Brain microvascular endothelial cell (primary cell): ENCODE data around the gene FOXI3.

ENCODE experiments used
- DNase-seq: peaks from one replicate; pipeline ENCODE4 v3.0.0-alpha.2; 2020
- H3K27ac ChIP-seq: fragments of 250-450 bp; sonication (Bioruptor Pico); 2 replicates; pipeline ENCODE4 v1.5.1; 2020; ENCODE audit warnings: mild to moderate bottlenecking, moderate library complexity
- H3K27me3 ChIP-seq: fragments of 250-450 bp; sonication (Bioruptor Pico); replicated peaks from 2 replicates; pipeline ENCODE4 v1.5.1; 2020; ENCODE audit warnings: mild to moderate bottlenecking
- H3K36me3 ChIP-seq: fragments of 250-450 bp; sonication (Bioruptor Pico); replicated peaks from 2 replicates; pipeline ENCODE4 v1.5.1; 2020; ENCODE audit warnings: mild to moderate bottlenecking
- H3K4me3 ChIP-seq: 2 replicates; pipeline ENCODE4 v1.5.1; 2011; ENCODE audit warnings: low read depth, mild to moderate bottlenecking, control low read depth, low read length, moderate library complexity
- CTCF ChIP-seq: IDR thresholded peaks from 2 replicates; pipeline ENCODE4 v1.5.1; 2011; ENCODE audit warnings: low read depth, mild to moderate bottlenecking, moderate library complexity, low read length, control low read depth, inconsistent platforms; ENCODE audit errors: missing control alignments
- in situ Hi-C: cut with HindIII; loops from 2 replicates; pipeline ENCODE4 v1.10.0; 2017; ENCODE audit warnings: low sequenced_read_pairs, low pct_ligation_motif_present

Gene FOXI3

GRCh38 chr2:88452565-88452905 lies at the start of gene FOXI3:
Gene FOXI3, minus strand, starts transcription at chr2:88452693. Its CDS starts 158 bp downstream, at chr2:88452535.
- DNase-seq, result no peak
- in situ Hi-C loops, result no loop called here
- Histone ChIP-seq H3K4me3 (no peak within 1 kb of the TSS), H3K27ac (no peak within 1 kb of the TSS), H3K27me3 (peaks cover 37% of the 10 kb centered on the region), H3K36me3 (no peaks in the 10 kb centered on the region)
- no peak for TF ChIP-seq CTCF

DNA sequence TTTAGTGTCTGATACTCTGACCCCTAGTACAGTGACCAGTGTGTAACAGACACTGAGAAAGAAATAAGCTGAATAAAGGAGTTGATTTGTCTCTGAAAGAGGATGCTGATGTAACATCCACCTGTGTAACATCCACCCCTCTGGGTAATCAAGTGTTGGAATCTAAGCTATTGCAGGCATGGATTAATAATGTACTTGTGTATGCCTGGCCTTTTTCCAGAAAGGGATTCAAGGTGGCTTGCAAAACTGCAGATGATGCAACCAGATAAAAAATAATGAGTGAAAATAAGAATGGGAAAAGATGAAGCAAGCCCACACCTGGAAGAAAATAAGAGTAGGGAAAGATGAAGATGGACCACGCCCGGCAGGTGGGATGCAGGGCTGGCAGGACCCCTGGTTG lies 48.2 kb upstream of the FOXI3 start:
- Histone ChIP-seq H3K27ac (no peak overlapping the region), H3K4me3 (no peak overlapping the region), H3K36me3 (no peaks in the 10 kb centered on the region), H3K27me3 (no peaks in the 10 kb centered on the region)
- no peak for DNase-seq
- TF ChIP-seq CTCF, result no peak
- in situ Hi-C loops, result no loop called here

GRCh38 chr2:88499204-88499603 lies 46.7 kb upstream of the FOXI3 start:
- no peak overlapping the region for H3K27ac ChIP-seq
- H3K36me3 ChIP-seq, result no peaks in the 10 kb centered on the region
- H3K27me3 ChIP-seq, result no peaks in the 10 kb centered on the region
- H3K4me3 ChIP-seq, result no peak overlapping the region
- DNase-seq, result no peak
- in situ Hi-C loops, result no loop called here
- no peak for TF ChIP-seq CTCF

DNA sequence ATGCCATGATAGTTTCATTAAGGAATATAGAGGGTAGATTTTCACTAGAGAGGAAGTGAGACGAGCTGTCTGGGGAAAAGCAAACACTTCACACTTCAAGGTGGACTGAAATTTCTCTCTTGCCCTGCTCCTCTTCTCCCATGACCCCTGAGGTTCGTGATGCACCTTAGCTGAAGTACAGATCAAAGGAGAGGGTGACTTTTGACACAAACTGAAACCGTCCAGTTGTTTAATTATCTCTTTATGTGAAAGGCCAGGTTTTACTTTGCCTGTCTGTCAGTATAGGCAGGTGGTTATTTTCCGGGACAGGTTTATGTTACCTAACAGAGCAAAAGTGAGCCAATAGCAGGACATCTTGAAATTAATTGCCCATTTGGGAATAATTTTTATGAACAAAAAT lies 41.0 kb upstream of the FOXI3 start:
- TF ChIP-seq CTCF, result no peak
- in situ Hi-C loops, result no loop called here
- H3K4me3 ChIP-seq, result no peak overlapping the region
- no peaks in the 10 kb centered on the region for H3K36me3 ChIP-seq
- H3K27me3 ChIP-seq, result no peaks in the 10 kb centered on the region
- DNase-seq, result no peak
- H3K27ac ChIP-seq, result no peak overlapping the region

DNA sequence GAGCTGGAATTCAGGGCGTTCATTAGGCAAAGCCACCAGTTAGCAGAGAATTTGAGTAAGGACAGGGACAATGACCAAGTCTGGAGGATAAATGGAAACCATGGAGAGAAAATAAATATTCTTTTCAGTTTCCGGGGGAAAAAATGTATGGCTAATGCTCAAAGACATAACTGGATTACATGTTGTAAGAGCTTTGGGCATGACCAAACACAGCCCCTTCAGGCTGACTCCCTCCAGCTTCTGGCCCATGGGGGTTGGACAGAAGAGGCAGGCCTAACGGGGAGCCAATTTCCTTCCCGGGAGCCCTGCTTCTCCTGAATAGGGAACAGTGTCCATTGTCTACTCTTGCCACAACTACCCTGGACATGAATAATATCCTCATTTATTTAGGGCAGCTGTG lies 39.5 kb upstream of the FOXI3 start:
- TF ChIP-seq CTCF, result no peak
- in situ Hi-C loops, result no loop called here
- H3K27ac ChIP-seq, result no peak overlapping the region

DNA sequence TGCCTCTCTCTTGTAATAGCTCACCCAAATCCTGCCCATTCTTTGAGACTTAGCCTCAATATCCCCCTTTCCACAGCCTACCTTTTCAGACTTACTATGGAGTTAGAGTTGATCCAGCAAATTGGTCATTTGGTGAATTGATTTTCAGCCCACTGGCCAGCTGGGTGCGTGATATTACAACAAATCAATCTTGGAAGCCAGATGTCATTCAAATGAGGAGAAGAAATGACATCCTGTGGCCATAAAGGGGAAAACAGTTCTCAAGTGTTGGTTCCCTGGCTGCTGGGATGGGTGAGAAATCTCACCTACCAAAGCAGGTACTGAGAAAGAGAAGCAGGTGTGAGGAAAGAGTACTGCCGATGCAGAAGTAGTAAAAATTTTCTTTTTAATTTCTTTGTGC lies 36.7 kb upstream of the FOXI3 start:
- TF ChIP-seq CTCF, result no peak
- H3K36me3 ChIP-seq, result no peaks in the 10 kb centered on the region
- DNase-seq, result no peak
- H3K4me3 ChIP-seq, result no peak overlapping the region
- H3K27ac ChIP-seq, result no peak overlapping the region
- in situ Hi-C loops, result no loop called here
- H3K27me3 ChIP-seq, result no peaks in the 10 kb centered on the region

More for the DNA sequence above, 39.5 kb upstream of the FOXI3 start:
- H3K4me3 ChIP-seq, result no peak overlapping the region
- no peak for DNase-seq
- no peaks in the 10 kb centered on the region for H3K36me3 ChIP-seq
- no peaks in the 10 kb centered on the region for H3K27me3 ChIP-seq
